ENCODE results near the gene TMEM132A.

Gene TMEM132A

DNA sequence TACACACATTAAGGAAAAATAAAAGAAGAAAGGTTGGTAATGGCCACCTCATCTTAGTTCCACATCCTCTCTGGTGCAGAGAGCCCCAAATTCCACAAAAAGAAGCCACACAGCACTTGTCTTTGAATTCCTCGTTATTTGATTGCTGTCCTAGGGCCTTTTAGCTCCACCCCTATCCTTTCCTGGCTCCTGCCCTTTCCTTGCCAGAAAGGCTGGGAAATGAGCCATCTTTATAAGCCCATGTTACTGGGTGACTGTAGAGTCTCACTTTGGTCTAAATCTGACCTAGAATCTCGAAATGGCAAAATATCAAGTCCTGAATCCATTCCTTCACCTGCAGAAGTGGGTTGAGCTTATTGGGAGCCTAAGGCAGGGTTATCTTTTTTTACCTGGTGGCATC, 4.3 kb upstream of the TMEM132A start:
- DNase-seq (ENCODE audit: insufficient read length, low spot score) (no peak), FAIRE-seq (no peak)
- TF ChIP-seq POLR2A (IDR thresholded peaks at IDR 0.05; ENCODE audit: low read depth, low read length) (no peak), PAX5 (IDR thresholded peaks at IDR 0.05; ENCODE audit: insufficient read depth, low read length, severe bottlenecking) (no peak)

DNA sequence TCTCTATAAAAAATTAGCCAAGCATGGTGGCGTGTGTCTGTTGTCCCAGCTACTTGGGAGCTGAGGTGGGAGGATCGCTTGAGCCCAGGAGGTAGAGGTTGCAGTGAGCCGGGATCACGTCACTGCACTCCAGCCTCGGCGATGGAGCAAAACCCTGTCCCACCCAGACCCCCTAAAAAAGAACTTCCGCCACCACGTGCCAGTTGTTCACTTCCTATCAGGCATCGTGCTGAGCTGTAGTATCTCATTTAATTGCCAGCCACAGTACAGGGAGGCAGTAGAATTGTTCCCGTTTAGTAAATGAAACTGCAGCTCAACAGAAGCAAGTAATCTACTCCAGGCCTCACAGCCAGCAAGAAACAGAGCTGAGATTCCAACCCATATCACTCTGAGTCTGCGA, 3.0 kb upstream of the TMEM132A start:
- FAIRE-seq: no peak
- no peak for TF ChIP-seq PAX5 (IDR thresholded peaks at IDR 0.05; ENCODE audit: insufficient read depth, low read length, severe bottlenecking)
- no peak for TF ChIP-seq SPI1 (IDR thresholded peaks at IDR 0.05; ENCODE audit: low read depth, low read length)
- TF ChIP-seq POLR2AphosphoS5 (IDR thresholded peaks at IDR 0.05; ENCODE audit: low read depth, low read length): no peak
- no peak for TF ChIP-seq POLR2A (IDR thresholded peaks at IDR 0.05; ENCODE audit: low read depth, low read length)
- no peak for TF ChIP-seq TAF1 (IDR thresholded peaks at IDR 0.05; ENCODE audit: low read depth, low read length)
- no peak for TF ChIP-seq POU2F2 (IDR thresholded peaks at IDR 0.05; ENCODE audit: low read depth, low read length)
- DNase-seq (ENCODE audit: insufficient read length, low spot score): no peak

DNA sequence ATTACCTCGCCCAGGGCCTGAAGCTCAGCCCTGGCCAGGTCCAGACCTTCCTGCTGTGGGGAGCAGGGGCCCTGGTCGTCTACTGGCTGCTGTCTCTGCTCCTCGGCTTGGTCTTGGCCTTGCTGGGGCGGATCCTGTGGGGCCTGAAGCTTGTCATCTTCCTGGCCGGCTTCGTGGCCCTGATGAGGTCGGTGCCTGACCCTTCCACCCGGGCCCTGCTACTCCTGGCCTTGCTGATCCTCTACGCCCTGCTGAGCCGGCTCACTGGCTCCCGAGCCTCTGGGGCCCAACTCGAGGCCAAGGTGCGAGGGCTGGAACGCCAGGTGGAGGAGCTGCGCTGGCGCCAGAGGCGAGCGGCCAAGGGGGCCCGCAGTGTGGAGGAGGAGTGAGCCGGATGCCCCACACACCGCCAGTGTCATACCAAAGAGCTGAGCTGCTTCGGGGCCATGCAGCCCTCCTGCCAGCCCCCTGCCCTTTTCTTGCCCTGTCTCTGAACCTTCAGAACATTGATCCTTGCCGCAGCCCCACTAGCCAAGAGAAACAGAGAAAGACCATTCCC, 2.4 kb upstream of the TMEM132A start:
- TF ChIP-seq POLR2AphosphoS5 (IDR thresholded peaks at IDR 0.05; ENCODE audit: low read depth, low read length) (no peak), POLR2A (IDR thresholded peaks at IDR 0.05; ENCODE audit: low read depth, low read length) (no peak)
- DNase-seq (ENCODE audit: insufficient read length, low spot score) (no peak), FAIRE-seq (no peak)

DNA sequence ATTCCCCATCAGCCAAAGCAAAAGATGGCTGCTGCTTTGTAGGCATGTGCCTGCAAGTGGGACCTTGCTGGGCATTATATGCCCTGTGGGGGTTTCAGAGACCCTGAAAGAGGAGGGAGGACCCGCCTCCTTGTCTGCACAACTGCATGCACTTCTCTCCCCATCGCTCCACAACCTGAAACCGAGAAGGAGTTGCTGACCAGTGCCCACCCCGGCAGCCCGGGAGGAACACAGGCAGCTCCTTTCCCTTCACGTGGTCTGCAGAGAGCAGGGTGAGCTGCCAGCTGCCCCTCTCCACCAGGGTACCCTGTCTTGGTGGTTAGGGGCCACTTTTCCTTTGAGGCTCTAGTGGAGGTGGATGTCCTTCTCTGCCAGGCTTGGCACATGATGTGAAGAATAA, 1.4 kb upstream of the TMEM132A start:
- TF ChIP-seq PAX5 (IDR thresholded peaks at IDR 0.05; ENCODE audit: insufficient read depth, low read length, severe bottlenecking): no peak
- no peak for DNase-seq (ENCODE audit: insufficient read length, low spot score)
- no peak for FAIRE-seq

DNA sequence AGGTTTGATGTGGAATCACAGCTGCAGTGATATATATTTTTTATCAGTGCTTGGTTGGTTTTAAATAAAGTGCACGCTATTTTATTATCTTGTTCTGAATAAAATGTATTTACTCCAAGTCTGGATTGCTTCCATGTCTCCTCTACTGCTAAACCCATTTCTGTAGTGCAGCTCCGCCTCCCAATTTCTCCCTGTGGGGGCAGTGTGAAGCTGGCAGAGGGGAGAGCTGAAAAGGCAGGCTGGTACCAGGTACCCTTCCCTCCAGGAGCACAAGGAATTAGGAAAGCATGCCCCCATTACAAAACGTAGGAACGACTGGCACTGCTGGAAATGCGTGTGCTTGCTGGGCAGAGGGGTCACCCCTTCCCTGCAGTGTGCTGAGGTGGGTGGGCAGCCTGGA, 934 bp upstream of the TMEM132A start:
- TF ChIP-seq POU2F2 (IDR thresholded peaks at IDR 0.05; ENCODE audit: low read depth, low read length): no peak
- FAIRE-seq (no peak), DNase-seq (ENCODE audit: insufficient read length, low spot score) (no peak)

DNA sequence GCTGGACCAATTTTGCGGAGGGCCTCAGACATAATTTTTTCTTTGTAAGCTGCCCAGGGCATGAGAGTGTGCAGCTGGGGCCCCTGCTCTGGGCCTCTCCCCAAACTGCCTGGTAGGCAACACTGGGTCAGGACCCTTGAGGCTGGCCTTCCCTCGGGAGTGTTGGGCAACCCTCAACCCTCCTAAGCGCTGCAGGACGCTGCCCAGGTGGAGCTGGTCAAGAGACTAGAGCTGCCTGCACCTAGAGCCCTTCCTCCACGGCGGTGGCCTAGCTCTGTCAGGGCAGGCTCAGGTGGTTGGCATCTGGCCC, 505 bp upstream of the TMEM132A start:
- FAIRE-seq (no peak), DNase-seq (ENCODE audit: insufficient read length, low spot score) (no peak)
- no peak for TF ChIP-seq PAX5 (IDR thresholded peaks at IDR 0.05; ENCODE audit: insufficient read depth, low read length, severe bottlenecking)
- TF ChIP-seq POLR2AphosphoS5 (IDR thresholded peaks at IDR 0.05; ENCODE audit: low read depth, low read length): peak; percentile 45; the same call in 1 of the 2 replicates

DNA sequence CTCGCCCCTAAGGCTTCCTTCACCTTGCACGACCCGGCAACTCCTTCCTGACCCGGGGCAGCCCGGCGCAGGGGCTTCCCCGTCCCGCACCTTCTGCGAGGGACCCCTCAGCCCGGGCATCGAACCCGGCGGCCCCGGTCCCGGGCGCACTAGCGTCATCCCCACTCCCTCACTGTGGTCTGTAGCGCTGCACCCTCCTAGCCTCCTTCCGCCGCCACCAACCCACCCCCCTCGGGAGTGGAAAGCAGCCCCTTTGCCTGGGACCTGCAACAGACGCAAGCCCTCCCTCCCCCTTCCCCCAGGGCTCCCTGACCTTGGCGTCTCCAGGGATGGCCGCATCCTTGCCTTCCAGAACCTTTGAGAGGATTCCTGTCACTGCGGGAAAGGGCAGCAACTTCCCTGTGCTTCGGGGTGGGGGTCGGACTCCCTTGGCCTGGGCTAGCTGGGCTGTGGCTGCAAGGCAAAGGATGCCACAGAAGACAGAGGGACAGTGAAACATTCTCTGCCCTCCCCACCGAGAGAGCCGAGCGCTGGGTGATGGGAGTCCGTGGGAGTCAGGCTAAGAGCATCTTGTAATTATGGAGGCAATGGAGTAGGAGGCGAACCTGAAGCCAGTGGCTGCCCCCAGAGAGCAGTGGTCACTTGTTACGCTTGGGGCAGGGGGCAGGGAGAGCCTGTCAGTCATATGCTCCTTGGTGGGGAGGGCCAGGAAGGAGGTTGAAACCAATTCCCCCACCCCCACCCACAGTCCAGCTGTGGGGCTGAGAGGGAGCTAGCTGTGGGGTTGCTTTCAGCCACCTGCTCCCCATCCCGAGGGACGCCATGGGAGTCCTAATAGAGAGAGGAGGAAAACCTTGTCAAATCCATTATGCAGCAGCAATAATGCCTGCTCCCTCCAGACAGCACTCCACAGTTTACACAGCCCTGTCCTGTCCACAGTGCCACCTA, 920 bp downstream of the TMEM132A start:
- DNase-seq (ENCODE audit: insufficient read length, low spot score) (no peak), FAIRE-seq (peak; percentile 80)
- TF ChIP-seq POU2F2 (IDR thresholded peaks at IDR 0.05; ENCODE audit: low read depth, low read length) (no peak), POLR2AphosphoS5 (IDR thresholded peaks at IDR 0.05; ENCODE audit: low read depth, low read length) (no peak), PAX5 (IDR thresholded peaks at IDR 0.05; ENCODE audit: insufficient read depth, low read length, severe bottlenecking) (no peak), SPI1 (IDR thresholded peaks at IDR 0.05; ENCODE audit: low read depth, low read length) (no peak), TAF1 (IDR thresholded peaks at IDR 0.05; ENCODE audit: low read depth, low read length) (no peak), POLR2A (IDR thresholded peaks at IDR 0.05; ENCODE audit: low read depth, low read length) (no peak)

DNA sequence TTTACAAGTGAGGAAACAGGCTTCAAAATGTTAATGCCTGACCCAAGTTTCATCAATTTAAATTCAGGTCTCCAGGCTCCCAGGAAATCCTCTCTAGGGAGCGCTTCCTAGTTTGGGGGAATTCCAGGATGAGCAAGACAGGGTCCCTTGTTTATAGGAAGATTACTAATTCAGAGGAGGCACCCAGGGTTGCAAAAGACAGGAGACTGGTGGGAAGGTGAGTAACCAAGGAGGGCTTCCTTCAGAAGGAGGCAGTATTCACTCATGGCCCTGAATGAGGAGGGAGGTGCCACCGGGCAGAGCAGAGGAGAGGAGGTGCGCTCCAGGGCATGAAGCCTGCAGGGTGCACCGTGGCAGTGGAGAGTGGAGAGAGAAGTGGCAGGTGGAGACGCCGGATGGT, 1.6 kb downstream of the TMEM132A start:
- no peak for TF ChIP-seq SPI1 (IDR thresholded peaks at IDR 0.05; ENCODE audit: low read depth, low read length)
- no peak for TF ChIP-seq POU2F2 (IDR thresholded peaks at IDR 0.05; ENCODE audit: low read depth, low read length)
- no peak for TF ChIP-seq POLR2AphosphoS5 (IDR thresholded peaks at IDR 0.05; ENCODE audit: low read depth, low read length)
- no peak for TF ChIP-seq PAX5 (IDR thresholded peaks at IDR 0.05; ENCODE audit: insufficient read depth, low read length, severe bottlenecking)
- no peak for TF ChIP-seq POLR2A (IDR thresholded peaks at IDR 0.05; ENCODE audit: low read depth, low read length)
- TF ChIP-seq TAF1 (IDR thresholded peaks at IDR 0.05; ENCODE audit: low read depth, low read length): no peak
- DNase-seq (ENCODE audit: insufficient read length, low spot score): no peak
- FAIRE-seq: no peak

DNA sequence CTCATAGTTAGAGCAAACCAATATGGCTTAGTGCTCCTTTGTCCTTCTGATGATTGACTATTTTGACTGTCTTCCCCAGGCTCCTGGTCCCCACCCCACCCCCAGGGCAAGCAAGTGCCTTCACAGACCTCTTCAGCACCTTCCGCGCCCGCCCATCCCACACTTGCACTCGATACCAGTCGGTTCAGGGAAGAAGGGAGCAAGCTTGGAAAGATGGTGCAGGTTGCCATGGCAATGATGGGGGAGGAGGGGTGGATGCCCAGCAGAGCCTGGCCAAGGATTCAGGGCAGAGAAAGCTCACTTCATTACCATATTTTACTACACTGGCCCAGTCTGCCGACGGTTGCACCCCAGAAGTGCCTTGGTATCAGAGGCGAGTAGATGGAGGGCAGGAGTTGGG, 2.2 kb downstream of the TMEM132A start:
- no peak for TF ChIP-seq POLR2A (IDR thresholded peaks at IDR 0.05; ENCODE audit: low read depth, low read length)
- no peak for TF ChIP-seq POU2F2 (IDR thresholded peaks at IDR 0.05; ENCODE audit: low read depth, low read length)
- no peak for TF ChIP-seq SPI1 (IDR thresholded peaks at IDR 0.05; ENCODE audit: low read depth, low read length)
- TF ChIP-seq TAF1 (IDR thresholded peaks at IDR 0.05; ENCODE audit: low read depth, low read length): no peak
- TF ChIP-seq PAX5 (IDR thresholded peaks at IDR 0.05; ENCODE audit: insufficient read depth, low read length, severe bottlenecking): no peak
- no peak for TF ChIP-seq POLR2AphosphoS5 (IDR thresholded peaks at IDR 0.05; ENCODE audit: low read depth, low read length)
- DNase-seq (ENCODE audit: insufficient read length, low spot score) (no peak), FAIRE-seq (no peak)

DNA sequence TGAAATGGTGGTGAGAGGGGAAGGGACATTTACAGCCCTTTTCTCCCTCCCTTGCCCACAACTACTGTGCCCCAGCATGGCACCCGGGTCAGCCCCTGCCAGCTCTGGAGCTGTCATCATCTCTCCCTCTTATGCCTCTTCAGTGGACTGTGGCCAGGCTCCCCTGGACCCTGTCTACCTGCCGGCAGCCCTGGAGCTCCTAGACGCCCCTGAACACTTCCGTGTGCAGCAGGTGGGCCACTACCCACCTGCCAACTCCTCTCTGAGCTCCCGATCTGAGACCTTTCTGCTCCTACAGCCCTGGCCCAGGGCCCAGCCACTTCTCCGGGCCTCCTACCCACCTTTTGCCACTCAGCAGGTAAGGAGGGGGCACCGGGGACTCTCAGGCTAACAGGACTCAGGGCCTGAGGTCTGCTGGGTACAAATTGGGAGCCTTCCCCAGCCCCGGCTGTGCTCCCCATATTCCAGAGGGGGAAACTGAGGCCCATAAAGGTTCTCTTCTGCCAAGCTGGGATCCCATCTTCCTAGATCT, 2.9 kb downstream of the TMEM132A start:
- DNase-seq (ENCODE audit: insufficient read length, low spot score) (no peak), FAIRE-seq (no peak)
- TF ChIP-seq POU2F2 (IDR thresholded peaks at IDR 0.05; ENCODE audit: low read depth, low read length): no peak
- TF ChIP-seq TAF1 (IDR thresholded peaks at IDR 0.05; ENCODE audit: low read depth, low read length): no peak
- TF ChIP-seq POLR2A (IDR thresholded peaks at IDR 0.05; ENCODE audit: low read depth, low read length): no peak
- no peak for TF ChIP-seq SPI1 (IDR thresholded peaks at IDR 0.05; ENCODE audit: low read depth, low read length)

DNA sequence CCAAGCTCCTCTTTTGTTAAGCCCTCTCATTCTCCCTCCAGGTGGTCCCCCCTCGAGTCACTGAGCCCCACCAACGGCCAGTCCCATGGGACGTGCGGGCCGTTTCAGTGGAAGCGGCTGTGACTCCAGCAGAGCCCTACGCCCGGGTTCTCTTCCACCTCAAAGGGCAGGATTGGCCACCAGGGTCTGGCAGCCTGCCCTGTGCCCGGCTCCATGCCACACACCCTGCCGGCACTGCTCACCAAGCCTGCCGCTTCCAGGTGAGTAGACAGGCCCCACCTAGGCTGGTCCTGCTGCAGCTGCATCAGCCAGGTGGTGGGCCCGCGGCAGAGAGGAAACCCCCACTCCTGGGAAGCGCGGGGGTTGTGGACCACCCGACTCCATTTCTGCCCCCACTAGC, 3.3 kb downstream of the TMEM132A start:
- FAIRE-seq: no peak
- TF ChIP-seq POLR2A (IDR thresholded peaks at IDR 0.05; ENCODE audit: low read depth, low read length) (no peak), SPI1 (IDR thresholded peaks at IDR 0.05; ENCODE audit: low read depth, low read length) (no peak), TAF1 (IDR thresholded peaks at IDR 0.05; ENCODE audit: low read depth, low read length) (no peak), POU2F2 (IDR thresholded peaks at IDR 0.05; ENCODE audit: low read depth, low read length) (no peak), POLR2AphosphoS5 (IDR thresholded peaks at IDR 0.05; ENCODE audit: low read depth, low read length) (no peak), PAX5 (IDR thresholded peaks at IDR 0.05; ENCODE audit: insufficient read depth, low read length, severe bottlenecking) (no peak)
- DNase-seq (ENCODE audit: insufficient read length, low spot score): no peak

All from GM12891 (cell line).